NCI-H748 (cell line): Measurements from ENCODE around the gene YPEL5.

Source experiments
- DNase-seq: peaks from one replicate; lab custom pipeline; 2025; ENCODE audit not compliant: unreplicated experiment; lab: John Stamatoyannopoulos, UW

YPEL5 gene

GRCh38 chr2:30201990-30202389, 55.2 kb downstream of the YPEL5 start:
- DNase-seq, result no peak

DNA sequence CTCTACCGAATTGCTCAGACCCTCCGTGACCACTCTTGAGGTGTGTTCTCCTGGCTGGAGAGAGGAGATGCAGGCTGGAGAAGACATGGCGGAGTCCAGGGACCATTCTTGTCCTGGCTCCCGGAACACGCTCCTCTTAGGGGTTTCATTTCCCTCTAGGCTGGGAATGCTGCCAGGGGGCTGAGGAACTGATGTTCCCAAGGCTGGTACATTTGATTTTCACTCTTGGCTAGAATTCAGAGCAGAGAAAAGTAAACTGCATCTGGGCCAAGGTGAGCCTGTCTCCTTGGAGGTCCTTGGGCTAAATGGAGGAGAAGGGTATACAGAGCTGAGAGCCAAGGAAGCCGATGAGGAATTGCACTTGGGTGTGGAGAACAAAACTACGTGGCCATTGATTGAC, 56.3 kb downstream of the YPEL5 start:
- no peak for DNase-seq

DNA sequence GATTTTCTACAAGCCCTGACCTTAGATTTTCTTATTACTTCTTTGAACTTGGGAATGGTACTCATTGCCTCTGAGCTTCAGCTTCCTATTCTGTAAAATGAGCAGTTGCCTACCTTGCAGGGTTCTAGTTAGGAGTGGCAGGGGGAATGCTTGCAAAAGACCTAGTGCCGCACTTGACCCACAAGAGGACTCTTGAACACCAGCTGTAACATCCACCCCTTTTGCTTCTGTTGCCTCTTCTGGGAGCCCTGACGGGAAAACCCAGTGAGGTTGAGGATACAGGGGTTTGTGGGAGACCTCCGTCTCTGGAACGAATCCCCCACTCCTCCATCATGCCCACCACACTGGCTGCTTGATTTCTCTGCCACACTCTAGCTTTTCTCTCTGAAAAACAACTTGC, 57.5 kb downstream of the YPEL5 start:
- no peak for DNase-seq

GRCh38 chr2:30205456-30205855, 58.6 kb downstream of the YPEL5 start:
- no peak for DNase-seq

- DNase-seq, result no peak
Measured at GRCh38 chr2:30206461-30207430, 59.9 kb downstream of the YPEL5 start.

GRCh38 chr2:30208453-30208852, 61.6 kb downstream of the YPEL5 start:
- peak; percentile 70 for DNase-seq

GRCh38 chr2:30209227-30209626, 62.4 kb downstream of the YPEL5 start:
- no peak for DNase-seq
